ENCODE measurements around the gene MPZL2.

MPZL2 gene

GRCh38 chr11:118205606-118206378 lies 58.3 kb downstream of the MPZL2 start:
- Histone ChIP-seq H3K9ac (no peak overlapping the region), H3K79me2 (no peaks in the 10 kb centered on the region), H3K4me3 (ENCODE audit: low read depth, low read length) (no peak overlapping the region), H3K4me1 (no peaks in the 10 kb centered on the region), H3K36me3 (ENCODE audit: control insufficient read depth, insufficient read depth, low read length) (no peaks in the 10 kb centered on the region), H3K27ac (no peak overlapping the region), H3K27me3 (ENCODE audit: control insufficient read depth, insufficient read depth, low read length) (no peaks in the 10 kb centered on the region), H2AFZ (no peak overlapping the region), H3K4me2 (ENCODE audit: low read length) (no peak overlapping the region), H3K9me3 (ENCODE audit: control insufficient read depth, low read length) (no peaks in the 10 kb centered on the region)
- TF ChIP-seq, protein P1, sequence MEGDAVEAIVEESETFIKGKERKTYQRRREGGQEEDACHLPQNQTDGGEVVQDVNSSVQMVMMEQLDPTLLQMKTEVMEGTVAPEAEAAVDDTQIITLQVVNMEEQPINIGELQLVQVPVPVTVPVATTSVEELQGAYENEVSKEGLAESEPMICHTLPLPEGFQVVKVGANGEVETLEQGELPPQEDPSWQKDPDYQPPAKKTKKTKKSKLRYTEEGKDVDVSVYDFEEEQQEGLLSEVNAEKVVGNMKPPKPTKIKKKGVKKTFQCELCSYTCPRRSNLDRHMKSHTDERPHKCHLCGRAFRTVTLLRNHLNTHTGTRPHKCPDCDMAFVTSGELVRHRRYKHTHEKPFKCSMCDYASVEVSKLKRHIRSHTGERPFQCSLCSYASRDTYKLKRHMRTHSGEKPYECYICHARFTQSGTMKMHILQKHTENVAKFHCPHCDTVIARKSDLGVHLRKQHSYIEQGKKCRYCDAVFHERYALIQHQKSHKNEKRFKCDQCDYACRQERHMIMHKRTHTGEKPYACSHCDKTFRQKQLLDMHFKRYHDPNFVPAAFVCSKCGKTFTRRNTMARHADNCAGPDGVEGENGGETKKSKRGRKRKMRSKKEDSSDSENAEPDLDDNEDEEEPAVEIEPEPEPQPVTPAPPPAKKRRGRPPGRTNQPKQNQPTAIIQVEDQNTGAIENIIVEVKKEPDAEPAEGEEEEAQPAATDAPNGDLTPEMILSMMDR (IDR thresholded peaks at IDR 0.05): no peak

All from parathyroid adenoma (tissue), 2 donors.